NT2/D1 (cell line): Measurements from ENCODE around the gene ZDHHC9.

Experiments
- DNase-seq: peaks from one replicate; pipeline ENCODE4 v3.0.0-alpha.2; 2011; ENCODE audit warnings: low read depth, low spot score
- H3K27me3 ChIP-seq: 2 replicates; pipeline ENCODE4 v1.6.0; 2011; ENCODE audit warnings: mild to moderate bottlenecking; ENCODE audit not compliant: insufficient read length, insufficient read depth
- H3K36me3 ChIP-seq: 2 replicates; pipeline ENCODE4 v1.6.1; 2011; ENCODE audit warnings: mild to moderate bottlenecking, low read length, mixed read lengths; ENCODE audit not compliant: insufficient read depth, insufficient read length
- H3K4me1 ChIP-seq: 2 replicates; pipeline ENCODE4 v1.5.1; 2011; ENCODE audit not compliant: insufficient read depth, insufficient read length
- H3K4me3 ChIP-seq: 2 replicates; pipeline ENCODE4 v1.5.1; 2011; ENCODE audit warnings: low read depth; ENCODE audit not compliant: insufficient read length
- H3K9ac ChIP-seq: 2 replicates; pipeline ENCODE4 v1.6.0; 2011; ENCODE audit warnings: low read depth; ENCODE audit not compliant: insufficient read length
- H3K9me3 ChIP-seq: 2 replicates; pipeline ENCODE4 v1.5.1; 2011; ENCODE audit warnings: mild to moderate bottlenecking, low read length; ENCODE audit not compliant: insufficient read depth
- SUZ12 ChIP-seq: IDR thresholded peaks from 2 replicates; pipeline ENCODE4 v1.6.1; 2011; ENCODE audit not compliant: insufficient read length, insufficient read depth; ENCODE audit errors: extremely low read depth
- YY1 ChIP-seq: IDR thresholded peaks from 2 replicates; pipeline ENCODE4 v1.6.1; 2011; ENCODE audit not compliant: insufficient read length, insufficient read depth
- ZNF274 ChIP-seq: IDR thresholded peaks from 2 replicates; pipeline ENCODE4 v1.6.1; 2011; ENCODE audit warnings: mild to moderate bottlenecking, low read depth, low read length

The ZDHHC9 gene

GRCh38 chrX:129813662-129814368 is 29.9 kb downstream of the ZDHHC9 start:
- no peak for TF ChIP-seq YY1
- no peak for TF ChIP-seq SUZ12
- TF ChIP-seq ZNF274 = no peak
- Histone ChIP-seq H3K27me3 (no peaks in the 10 kb centered on the region), H3K4me3 (no peak overlapping the region), H3K9ac (no peak overlapping the region), H3K36me3 (peaks cover 21% of the 10 kb centered on the region), H3K4me1 (no peaks in the 10 kb centered on the region), H3K9me3 (no peaks in the 10 kb centered on the region)
- no peak for DNase-seq

- Histone ChIP-seq H3K9me3 (no peaks in the 10 kb centered on the region), H3K4me1 (no peaks in the 10 kb centered on the region), H3K4me3 (no peak overlapping the region), H3K9ac (no peak overlapping the region), H3K36me3 (peaks cover 33% of the 10 kb centered on the region), H3K27me3 (no peaks in the 10 kb centered on the region)
- no peak for DNase-seq
- TF ChIP-seq ZNF274 (no peak), SUZ12 (no peak), YY1 (no peak)
These were observed 34.6 kb downstream of the ZDHHC9 start for GRCh38 chrX:129808829-129809796.

GRCh38 chrX:129808158-129808828 is 35.4 kb downstream of the ZDHHC9 start:
- Histone ChIP-seq H3K4me3 (no peak overlapping the region), H3K9ac (no peak overlapping the region), H3K4me1 (no peaks in the 10 kb centered on the region), H3K36me3 (peaks cover 35% of the 10 kb centered on the region), H3K9me3 (no peaks in the 10 kb centered on the region), H3K27me3 (no peaks in the 10 kb centered on the region)
- DNase-seq = no peak
- TF ChIP-seq SUZ12 (no peak), ZNF274 (no peak), YY1 (no peak)

DNA sequence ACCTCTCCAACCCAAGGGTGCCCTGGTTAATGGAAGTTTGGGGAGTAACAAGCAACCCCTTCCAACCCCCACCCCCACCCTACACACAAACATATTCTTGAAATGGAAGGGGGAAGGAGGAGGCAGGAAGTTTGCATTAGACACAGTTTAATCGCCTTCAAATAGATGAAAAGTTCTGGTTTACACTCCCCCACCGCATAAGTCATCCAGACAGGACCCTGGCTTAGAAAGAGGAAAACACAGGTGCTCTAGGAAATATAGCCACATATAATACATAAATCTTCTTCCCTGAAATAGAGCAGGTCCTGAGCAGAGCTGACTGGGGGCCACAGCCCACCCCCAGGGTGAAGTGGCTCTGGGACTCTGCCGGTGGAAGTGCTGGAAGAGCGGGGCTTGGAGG is 38.9 kb downstream of the ZDHHC9 start:
- Histone ChIP-seq H3K9ac (no peak overlapping the region), H3K27me3 (no peaks in the 10 kb centered on the region), H3K9me3 (no peaks in the 10 kb centered on the region), H3K4me3 (no peak overlapping the region), H3K36me3 (peaks cover 18% of the 10 kb centered on the region), H3K4me1 (no peaks in the 10 kb centered on the region)
- TF ChIP-seq SUZ12 = no peak
- no peak for TF ChIP-seq YY1
- TF ChIP-seq ZNF274 = no peak
- no peak for DNase-seq

DNA sequence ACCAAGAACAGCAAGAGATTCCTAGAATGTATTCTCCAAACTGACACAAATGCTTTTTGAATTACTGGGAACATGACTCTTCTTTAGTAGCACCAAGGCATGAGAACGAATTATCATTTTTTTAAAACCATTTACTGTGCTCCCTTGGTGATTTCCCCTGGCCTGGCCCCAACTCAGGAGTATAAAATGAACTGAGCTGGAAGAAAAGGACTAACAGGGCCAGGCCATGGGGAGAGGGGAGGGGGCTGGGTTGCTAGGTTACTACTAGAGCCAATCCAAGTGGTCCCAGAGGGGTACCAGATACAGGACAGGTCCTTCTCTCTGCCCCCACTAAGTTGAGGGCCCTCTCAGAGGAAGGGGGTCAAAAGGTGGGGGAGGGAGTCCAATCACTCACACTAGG is 40.8 kb downstream of the ZDHHC9 start:
- Histone ChIP-seq H3K4me1 (no peaks in the 10 kb centered on the region), H3K36me3 (peaks cover 12% of the 10 kb centered on the region), H3K27me3 (no peaks in the 10 kb centered on the region), H3K9me3 (no peaks in the 10 kb centered on the region), H3K4me3 (no peak overlapping the region), H3K9ac (no peak overlapping the region)
- DNase-seq = no peak
- no peak for TF ChIP-seq ZNF274
- no peak for TF ChIP-seq YY1
- TF ChIP-seq SUZ12 = no peak

GRCh38 chrX:129800186-129800585 is 43.5 kb downstream of the ZDHHC9 start:
- no peak overlapping the region for H3K9ac ChIP-seq
- TF ChIP-seq ZNF274 = no peak
- no peak for TF ChIP-seq SUZ12
- no peak for TF ChIP-seq YY1
- H3K4me3 ChIP-seq = no peak overlapping the region
- no peaks in the 10 kb centered on the region for H3K4me1 ChIP-seq
- peaks cover 5% of the 10 kb centered on the region for H3K36me3 ChIP-seq
- H3K27me3 ChIP-seq = no peaks in the 10 kb centered on the region
- no peak for DNase-seq
- H3K9me3 ChIP-seq = peaks cover 3% of the 10 kb centered on the region; the same call in 1 of the 2 replicates
